Activated naive CD4-positive, alpha-beta T cell treated with anti-CD3 and anti-CD28 coated beads, Interleukin-2, amount 50 U/mL, for 16 hours (primary cell): ENCODE data around the gene ANO9.

Experiments used
- DNase-seq: peaks from one replicate; pipeline ENCODE4 v3.0.0-alpha.2; 2020

Gene ANO9

DNA sequence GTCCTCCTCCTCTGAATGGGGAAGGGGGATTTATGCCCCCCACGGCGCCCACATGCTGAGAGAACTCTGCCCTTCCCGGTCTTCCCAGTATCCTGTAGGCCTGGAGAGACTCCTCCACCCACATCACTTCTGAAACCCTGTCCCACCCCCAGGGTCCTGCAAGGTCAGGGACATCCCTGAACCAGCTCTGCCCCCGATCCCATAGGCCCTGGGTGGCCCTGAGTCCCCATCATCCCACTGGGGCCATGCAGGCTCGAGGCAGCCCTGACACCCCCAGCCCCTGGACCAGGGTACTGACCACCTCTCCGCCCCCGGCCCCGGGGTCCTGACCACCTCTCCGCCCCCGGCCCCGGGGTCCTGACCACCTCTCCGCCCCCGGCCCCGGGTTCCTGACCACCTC is 60.8 kb downstream of the ANO9 start:
- no peak for DNase-seq

DNA sequence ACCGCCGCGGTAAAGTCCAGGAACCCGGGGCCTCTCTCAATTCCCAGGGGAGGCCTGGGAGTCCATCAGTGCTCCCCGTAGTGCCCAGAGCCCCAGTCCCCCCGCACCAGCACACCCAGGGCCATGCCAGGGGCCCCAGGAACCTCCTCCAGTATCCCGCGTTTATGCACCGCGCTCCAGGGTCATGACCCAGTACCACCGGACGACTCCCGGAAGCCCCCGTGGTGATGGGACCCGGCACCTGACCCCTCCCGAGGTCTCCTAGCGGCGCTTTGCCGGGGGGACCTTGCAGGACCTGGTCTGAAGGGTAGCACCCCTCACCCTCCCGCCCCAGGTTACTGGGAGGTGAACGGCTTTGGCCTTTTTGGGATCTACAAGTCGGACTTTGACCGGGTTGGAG is 61.3 kb downstream of the ANO9 start:
- DNase-seq, result no peak

DNA sequence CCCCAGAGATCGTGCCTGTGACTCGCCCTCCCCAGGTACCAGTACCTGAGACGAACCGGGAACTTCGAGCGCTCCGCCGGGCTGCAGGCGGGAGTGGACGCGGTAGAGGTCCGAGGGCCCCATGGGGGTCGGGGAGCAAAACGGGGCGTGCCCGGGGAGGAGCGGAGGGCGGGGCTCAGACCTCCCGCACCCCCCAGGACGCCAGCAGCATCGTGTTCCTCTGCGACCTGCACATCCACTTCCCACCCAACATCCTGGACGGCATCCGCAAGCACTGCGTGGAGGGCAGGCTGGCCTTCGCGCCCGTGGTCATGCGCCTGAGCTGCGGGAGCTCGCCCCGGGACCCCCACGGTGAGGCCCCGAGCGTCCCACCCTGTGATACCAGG is 61.7 kb downstream of the ANO9 start:
- DNase-seq, result no peak

DNA sequence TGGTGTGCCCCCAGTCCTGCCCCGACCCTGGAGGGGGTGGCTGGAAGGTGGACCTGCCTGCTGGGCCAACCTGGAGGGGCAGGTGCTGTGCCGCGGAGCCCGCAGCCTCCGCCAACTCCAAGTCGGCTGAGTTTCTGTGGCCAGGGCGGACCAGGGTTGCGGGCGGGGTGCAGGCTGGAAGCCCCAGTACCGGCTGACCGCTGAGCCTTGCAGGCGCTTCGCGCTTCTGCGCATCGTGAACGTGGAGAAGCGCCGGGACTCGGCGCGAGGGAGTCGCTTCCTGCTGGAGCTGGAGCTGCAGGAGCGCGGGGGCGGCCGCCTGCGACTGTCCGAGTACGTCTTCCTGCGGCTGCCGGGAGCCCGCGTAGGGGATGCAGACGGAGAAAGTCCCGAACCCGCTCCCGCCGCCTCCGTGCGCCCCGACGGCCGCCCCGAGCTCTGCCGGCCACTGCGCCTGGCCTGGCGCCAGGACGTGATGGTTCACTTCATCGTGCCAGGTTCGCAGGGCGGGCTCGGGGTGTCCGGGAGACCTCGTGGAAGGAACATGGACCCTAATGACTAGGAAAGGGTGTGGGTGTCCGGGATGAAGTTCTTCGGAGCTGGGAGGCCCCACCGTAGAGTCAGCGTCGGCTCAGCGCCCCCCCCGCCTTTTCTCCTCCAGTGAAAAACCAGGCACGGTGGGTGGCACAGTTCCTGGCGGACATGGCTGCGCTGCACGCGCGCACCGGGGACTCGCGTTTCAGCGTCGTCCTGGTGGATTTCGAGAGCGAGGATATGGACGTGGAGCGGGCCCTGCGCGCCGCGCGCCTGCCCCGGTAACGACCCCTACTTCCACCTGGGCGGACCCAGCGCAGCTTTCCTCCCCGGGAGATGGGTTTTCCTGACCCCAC is 62.4 kb downstream of the ANO9 start:
- no peak for DNase-seq

DNA sequence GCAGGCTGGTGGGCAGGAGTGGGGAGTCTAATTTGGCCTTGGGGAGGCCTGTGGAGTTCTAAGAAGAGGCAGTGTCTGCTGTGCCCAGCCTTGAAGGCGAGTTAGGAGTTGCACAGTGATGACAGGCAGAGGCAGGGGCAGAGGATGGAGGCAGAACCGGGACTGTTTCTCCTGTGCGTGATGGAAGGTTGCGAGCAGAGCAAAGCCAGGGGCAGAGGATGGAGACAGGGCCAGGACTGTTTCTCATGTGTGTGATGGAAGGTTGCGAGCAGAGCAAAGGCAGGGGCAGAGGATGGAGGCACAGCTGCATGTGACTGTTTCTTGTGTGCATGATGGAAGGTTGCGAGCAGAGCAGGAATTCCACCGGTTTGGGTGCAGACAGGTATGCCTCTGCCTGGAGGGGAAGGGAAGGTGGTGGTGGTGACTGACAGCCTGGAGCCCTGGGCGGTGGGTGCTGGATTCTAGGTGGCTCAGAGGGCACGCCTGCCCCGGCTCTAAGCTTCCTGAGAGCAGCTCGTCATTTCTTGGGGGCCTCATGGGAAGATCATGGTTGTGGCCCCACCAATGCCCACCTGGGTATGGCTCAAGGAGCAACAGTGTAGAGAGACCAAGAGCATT is 63.8 kb downstream of the ANO9 start:
- no peak for DNase-seq

DNA sequence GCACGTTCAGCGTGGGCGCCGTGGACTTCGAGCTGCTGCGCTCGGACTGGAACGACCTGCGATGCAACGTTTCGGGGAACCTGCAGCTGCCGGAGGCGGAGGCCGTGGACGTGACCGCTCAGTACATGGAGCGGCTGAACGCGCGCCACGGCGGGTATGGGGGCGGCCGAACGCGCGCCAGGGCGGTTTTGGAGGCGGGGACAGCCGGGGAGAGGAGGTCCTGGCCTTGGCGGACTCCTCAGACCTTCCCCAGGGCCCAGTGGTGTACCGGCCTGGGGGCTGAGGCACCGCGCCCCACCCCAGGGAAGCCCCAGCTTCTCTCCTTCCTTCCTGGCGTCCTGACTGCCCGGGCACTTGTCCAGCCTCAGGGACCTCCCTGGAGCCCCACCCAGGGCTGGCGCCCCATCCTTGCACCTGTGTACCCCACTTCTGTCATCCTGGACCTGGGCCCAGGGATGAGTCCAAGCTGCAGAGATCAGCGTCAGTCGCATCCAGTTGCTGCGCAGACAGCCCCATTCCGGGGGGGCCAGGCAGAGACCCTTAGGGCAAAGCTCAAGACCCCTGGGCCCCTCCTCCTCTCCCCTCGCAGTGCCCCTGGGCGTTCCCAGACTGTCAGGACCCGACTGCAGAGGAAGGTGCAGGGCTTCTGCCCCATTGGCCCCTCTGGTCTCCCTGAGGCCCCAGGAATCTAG is 64.5 kb downstream of the ANO9 start:
- no peak for DNase-seq

DNA sequence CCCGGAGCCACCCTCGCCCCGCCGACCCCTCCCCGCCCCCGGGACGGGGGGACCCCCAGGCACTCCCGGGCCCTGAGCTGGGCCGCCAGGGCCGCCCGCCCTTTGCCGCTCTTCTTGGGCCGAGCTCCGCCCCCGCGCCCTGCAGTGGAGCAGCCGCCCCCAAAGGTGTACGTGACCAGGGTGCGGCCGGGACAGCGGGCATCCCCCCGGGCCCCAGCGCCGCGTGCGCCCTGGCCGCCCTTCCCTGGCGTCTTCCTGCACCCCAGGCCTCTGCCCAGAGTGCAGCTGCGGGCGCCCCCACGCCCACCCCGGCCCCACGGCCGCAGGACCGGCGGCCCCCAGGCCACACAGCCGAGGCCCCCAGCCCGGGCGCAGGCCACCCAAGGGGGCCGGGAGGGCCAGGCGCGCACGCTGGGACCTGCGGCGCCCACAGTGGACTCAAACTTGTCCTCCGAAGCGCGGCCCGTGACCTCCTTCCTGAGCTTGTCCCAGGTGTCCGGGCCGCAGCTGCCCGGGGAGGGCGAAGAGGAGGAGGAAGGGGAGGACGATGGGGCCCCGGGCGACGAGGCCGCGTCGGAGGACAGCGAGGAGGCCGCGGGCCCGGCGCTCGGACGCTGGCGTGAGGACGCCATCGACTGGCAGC is 65.2 kb downstream of the ANO9 start:
- no peak for DNase-seq

DNA sequence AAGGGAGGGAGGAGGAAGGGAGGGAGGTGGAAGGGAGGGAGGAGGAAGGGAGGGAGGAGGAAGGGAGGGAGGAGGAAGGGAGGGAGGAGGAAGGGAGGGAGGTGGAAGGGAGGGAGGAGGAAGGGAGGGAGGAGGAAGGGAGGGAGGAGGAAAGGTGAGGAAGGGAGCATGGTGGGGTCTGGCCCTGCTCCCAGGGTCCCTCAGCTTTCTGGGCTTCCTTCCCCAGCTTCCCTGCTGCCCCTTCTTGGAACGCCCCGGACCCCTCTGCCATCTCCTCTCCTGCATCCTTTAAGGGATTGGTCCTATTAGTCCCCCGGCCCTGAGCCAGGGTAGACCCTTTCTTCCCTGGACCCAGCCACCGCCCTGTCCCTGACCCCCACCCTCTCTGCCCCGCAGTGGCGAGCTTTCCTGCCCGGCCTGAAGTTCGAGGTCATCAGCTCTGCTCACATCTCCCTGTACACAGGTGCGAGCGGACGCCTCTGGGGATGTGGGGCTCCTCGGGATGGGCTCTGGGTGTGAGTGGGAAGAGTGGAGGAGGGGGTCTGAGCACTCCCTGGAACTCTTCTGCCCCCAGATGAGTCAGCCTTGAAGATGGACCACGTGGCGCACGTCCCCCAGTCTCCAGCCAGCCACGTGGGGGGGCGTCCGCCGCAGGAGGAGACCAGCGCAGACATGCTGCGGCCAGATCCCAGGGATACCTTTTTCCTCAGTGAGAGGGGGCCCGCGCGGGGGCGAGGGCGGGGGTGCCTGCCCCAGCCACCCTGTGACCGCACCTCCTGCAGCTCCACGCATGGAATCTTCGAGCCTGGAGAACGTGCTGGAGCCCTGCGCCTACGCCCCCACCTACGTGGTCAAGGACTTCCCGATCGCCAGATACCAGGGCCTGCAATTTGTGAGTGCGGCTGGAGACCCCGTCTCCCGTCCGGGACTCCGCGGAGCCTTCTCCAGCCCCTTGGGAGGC is 66.5 kb downstream of the ANO9 start:
- no peak for DNase-seq

DNA sequence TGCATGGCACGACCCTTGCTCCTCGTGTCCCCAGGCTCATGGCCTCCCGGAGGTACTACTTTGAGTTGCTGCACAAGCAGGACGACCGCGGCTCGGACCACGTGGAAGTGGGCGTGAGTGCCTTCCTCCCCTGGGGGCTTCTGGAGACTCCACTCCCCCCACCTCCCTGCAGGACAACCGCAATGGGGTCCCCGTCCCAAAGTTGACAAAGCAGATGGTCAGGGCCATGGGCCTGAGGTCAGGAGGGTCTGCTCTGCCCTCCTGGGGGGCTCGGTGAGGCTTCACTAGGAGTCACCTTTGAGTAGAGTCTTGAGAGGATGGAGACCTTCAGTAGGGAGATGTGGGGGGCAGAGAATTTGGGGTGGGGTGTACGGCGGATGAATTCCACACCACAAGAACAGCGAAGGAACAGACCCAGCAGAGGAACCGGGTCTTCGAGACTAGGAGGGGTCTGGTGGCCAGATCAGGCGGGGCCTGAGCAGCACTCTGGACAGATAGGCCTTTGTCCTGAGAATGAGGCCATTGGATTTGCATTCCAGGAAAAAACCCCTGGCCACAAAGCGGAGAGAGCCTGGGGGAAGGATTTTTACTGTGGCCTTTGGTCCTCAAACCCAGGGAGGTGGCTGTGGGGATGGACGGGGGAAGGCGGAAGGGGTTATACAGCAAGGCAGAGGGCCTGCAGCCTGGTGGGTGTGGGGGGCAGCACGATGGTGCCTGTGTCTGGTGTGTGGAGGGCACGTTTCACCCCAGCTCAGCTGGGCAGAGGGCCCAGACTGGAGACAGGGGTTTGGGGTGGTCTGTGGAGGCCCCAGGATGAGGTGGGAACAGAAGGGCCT is 67.9 kb downstream of the ANO9 start:
- DNase-seq, result no peak

DNA sequence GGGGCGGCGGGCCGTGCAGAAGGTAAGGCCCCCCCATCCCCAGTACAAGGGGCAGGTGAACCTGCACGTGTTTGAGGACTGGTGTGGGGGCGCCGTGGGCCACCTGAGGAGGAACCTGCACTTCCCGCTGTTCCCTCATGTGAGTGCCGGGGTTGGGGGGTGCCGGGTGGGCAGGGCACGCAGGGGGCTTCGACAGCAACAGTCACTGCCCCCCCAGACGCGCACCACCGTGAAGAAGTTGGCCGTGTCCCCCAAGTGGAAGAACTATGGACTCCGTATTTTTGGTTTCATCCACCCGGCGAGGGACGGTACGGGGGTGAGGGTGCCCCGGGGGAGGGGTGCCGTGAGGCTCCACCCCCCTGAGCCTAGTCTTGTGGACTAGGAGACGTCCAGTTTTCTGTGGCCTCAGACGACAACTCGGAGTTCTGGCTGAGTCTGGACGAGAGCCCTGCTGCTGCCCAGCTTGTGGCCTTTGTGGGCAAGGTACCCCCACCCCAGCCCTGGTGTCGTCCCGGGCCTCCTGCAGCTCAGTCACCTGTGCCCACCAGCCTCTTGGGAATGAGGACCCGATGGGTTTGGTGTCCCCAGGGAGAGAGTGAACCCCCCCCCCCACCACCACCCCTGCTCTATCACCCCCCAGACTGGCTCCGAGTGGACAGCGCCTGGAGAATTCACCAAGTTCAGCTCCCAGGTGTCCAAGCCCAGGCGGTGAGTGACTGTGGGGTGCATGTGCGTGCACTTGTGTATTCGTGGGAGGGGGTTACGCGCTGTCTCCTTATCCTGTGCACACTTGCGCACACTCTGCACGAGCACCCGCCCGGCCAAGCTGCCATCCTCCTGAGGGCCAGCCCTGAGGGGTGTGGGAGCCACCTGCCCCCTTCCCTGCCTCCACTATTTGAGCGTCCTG is 68.7 kb downstream of the ANO9 start:
- DNase-seq, result no peak

DNA sequence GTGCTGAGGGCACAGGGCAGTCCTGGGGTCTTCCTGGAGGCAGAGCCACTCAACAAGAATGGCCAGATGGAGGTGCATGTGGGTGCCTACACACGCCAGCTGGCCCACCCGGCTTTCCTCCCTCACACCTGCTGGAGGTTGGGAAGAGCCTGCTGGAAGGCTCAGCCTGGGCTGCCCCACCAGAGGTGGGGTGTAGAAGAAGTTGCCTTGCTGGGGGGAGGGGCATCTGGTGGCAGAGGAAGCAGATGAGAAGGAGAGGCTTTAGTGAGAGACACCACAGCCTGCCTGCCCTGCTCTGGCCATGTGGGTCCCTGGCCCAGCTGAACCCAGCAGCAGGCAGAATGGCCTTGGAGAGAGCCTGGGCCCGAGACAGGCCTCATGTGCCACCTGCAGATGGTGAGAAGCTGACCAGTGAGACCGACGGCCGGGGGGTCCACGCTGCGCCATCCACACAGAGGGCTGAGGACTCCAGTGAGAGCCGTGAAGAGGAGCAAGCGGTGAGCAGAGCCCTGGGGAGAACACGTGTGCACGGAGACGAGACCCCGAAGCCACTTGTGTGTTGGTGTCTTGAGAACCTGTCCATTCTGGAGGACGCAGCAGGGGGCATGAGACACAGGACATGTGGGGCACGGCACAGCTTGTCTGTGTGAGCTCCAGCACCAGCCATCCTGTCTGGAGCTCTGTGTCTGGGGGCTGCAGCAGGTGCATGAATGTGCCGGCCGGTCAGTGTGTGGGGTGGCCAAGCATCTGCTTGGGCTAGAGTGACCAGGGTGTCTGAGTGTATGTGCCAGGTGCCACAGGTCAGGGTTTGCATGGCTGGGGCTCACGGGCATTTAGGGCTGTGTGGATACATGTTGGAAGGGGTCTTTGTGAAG is 69.9 kb downstream of the ANO9 start:
- DNase-seq, result no peak

DNA sequence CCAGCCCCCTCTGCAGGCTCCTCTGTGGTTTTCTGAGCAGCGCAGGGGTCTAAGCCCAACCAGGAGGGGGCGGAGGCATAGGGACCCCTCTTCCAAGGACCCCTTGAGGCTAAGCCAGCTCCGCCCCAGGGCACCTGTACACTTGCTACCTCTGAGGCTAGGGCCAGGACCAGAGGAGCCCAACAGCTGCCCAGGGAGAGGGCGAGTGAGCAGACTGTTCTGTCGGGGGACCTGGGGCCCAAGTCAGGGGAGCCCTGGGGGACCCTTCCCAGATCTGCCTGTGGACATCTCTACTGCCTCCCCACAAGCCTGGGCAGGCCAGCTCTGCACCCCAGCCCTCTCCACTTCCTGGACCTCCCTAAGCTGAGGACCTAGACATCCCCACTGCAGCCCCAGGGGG is 70.8 kb downstream of the ANO9 start:
- DNase-seq, result no peak

DNA sequence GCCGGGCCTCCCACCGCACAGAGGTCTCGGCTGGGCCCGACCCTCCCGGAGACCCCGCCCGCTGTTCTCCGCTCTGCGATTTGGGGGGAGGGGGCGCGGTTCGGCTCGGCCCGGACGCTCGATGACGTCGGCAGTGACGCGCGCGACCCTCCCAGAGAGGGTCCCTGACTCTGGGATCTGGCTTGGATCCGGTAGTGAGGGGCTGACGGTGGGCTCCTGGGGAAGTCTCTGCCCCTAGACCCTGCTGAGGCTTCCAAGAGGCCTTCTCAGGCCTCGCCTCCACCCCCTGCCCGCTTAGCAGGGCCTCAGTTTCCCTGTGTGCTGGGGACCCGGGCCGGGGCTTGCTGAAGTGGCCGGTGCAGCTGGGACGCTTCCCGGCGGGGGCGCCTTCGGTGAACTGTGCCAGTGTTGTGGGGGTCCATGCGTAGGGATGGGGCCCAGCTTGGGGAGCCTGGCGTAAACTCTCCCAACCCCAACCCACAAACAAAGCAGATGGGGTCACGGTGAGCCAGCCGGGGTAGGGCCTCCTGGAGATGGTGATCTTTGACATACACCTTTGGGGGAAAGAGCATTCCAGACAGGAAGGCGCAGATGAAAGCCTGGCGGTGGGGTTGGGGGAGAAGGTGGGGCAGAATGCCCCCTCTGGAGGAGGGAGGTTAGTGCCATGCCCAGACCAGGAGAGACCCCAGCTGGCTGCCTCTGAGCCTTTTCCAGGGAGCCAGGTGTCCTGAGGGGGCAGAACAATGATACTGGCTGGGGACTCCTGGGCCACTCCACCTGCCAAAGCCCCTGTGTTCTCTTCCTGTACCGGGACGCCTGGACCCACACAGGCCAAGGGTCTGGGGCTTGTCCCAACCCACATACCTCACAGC is 71.5 kb downstream of the ANO9 start:
- DNase-seq, result no peak

DNA sequence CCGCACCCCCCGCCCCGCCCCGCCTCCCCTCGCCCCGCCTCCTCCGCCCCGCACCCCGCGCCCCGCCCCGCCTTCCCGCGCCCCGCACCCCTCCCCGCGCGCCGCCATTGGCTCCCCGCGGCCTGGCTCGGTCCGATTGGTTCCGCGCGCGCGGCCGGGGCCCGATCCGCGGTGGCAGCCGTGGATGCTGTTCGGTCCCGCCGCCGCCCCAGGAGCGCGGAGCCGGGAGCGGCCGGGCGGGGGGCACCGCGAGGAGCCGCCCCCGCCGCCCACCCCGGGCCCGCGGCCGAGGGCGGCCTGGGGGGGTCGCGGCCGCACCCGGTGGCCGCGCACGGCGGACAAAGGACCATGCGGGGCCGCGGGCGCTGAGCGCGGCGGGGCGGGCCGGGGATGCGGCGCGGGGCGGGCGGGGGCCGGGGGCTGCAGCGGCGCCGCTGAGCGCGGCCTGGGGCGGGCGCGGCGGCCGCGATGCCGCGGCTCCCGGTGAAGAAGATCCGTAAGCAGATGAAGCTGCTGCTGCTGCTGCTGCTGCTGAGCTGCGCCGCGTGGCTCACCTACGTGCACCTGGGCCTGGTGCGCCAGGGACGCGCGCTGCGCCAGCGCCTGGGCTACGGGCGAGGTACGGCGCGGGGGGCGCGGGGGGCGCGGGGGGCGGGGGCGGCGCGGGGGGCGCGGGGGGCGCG is 72.3 kb downstream of the ANO9 start, which contains the start of gene B4GALNT4:
Gene B4GALNT4, plus strand, starts transcription at position 164 of the 683 bp plus-strand sequence. Its CDS starts 305 bp downstream, at position 469.
- peak; percentile 53 for DNase-seq

DNA sequence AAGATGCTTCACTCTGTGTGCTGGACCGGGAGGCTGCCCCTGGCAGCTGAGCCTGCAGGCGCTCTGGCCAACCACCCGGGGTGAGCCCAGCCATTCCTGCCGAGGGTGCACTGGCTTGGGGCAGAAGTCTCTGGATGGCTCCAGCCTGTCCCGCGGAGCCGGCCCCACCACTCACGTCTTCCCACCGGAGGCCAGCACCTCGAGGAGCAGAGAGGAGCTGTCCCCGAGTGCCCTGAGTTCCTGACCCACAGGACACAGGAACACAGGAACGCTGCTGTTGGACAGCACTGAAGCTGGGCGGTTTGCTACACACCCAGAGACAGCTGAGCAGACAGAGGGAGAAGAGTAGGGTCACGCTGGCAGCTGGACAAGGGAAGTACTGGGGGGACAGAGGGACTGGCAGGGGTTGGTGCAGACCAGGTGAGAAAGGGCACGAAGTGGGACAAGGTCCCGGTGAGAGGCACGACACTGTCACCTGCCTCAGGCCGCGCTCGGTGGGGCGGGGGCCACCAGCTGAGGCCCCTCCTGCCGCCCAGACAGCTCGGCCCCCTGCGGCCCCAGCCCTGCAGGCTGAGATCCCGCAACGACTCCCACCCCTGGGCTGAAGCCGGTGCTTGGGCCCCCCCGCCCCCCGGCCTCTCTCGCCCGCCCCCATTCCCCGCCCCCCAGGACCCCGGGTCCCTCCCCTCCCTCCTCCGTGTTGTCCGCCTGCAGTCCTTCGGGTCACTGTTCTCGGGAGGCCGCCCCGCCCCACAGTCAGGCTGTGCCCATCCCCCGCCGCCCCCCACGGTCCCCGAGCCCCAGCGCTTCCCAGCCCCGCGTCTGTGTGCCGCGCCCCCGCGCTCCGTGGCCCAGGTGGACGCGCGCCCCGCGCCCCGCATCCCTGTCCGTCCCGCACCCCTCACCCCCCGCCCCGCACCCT is 73.1 kb downstream of the ANO9 start:
- no peak for DNase-seq

DNA sequence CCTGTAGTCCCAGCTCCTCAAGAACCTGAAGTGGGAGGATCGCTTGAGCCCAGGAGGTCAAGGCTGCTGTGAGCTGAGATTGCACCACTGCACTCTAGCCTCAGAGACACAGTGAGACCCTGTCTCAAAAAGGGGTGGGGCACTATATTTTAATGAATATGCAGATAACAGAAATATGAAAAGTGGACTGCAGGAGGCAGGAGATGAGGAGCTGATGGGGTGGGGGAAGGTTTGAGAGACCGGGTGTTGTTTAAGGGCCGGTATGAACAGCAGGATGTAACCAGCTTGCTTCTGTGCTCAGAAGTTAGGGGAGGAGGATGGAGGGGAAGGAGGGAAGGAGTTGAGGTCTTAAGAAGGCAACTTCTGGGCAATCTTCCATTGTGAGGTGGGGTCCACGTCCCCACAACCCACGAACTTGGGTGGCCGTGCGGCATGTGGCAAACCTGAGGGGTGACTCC is 73.8 kb downstream of the ANO9 start:
- DNase-seq, result no peak
